ENCODE results near the gene BAK1. TPM values are rescaled to one million over a fixed set of nuclear protein-coding genes. Genes with fewer than 3 reads are reported as not detected.

The BAK1 gene
- total and polyA plus RNA-seq, 2 of the 13 experiments (the other 11 are each of a cell fraction or from before 2014, with no cell fraction given) = 15.0 to 23.8 TPM

DNA sequence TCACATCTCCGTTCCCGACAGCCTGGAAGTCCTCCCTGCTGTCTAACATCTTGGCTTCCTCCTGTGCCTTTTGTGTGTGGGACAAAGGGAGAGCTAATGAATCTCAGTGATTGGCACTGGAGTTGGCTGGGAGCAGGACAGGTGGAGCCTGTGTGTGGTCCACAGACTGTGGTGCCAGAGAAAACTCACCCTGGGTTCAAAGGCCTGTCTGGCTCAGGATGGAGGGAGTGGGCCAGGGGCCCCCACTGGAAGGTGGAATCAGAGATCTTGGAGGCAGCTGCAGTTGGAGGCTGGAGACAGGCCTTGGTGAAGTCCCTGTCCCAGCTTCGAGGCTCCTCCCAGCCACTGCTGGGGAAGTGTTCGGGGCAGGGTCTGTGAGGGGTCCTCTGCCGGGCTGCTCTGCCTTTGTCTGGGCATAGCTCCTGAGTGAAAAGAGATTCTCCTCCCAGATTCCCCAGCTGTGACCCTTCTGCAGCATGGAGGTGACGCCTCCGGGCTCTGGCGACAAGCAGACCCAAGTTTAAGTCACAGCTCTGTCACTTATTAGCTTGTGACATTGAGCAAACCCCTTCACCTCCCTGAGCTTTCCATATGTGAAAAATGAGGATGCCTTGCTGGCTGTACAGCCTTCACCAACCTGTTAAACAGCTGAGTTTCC, 27.2 kb upstream of the BAK1 start (continued):
- TF ChIP-seq AHDC1 (CRISPR knock-in tag; IDR thresholded peaks at IDR 0.05; ENCODE audit: borderline replicate concordance) = no peak

DNA sequence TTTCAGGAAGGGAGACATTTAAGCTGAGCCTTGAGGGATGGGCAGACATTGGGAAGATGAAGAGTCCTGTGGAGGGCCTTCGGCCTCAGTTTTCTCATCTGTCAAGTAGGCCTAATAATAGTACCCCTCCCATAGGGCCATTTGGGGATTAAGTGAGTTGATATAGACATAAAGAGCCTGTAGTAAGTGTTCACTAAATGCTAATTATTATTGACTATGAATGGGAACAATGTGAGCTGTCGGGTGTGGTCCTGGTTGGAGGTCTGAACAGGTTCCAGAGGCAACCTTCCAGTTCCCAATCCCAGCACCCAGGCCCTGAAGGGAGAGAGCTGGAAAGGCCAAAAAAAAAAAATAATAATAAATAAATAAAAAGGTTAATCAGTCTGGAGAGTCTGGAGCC, 26.6 kb upstream of the BAK1 start:
- ChIA-PET POLR2A (interaction anchor here (1.7 to 3.1 kb wide), 3 partner anchors 13 to 27 kb away, joined by 6 to 25 read pairs (median 6); partner anchors contain the start of gene BAK1), CTCF (ENCODE audit: low intra/inter-chr PET ratio, low total read pairs) (interaction anchor here (1.7 to 2.0 kb wide), 2 partner anchors 17 to 26 kb away, joined by 7 to 24 read pairs; no protein-coding TSS in a partner anchor)
- Histone ChIP-seq H3K4me2 (ENCODE audit: low read depth, low read length) (no peak overlapping the region), H3K9me3 (ENCODE audit: low read length) (no peaks in the 10 kb centered on the region), H3K9ac (ENCODE audit: insufficient read depth, low read depth, low read length) (no peak overlapping the region), H4K20me1 (ENCODE audit: insufficient read depth, low read length) (no peaks in the 10 kb centered on the region), H3K79me2 (ENCODE audit: insufficient read depth, low read length) (no peaks in the 10 kb centered on the region), H2AFZ (ENCODE audit: low read length) (no peak overlapping the region), H3K4me1 (ENCODE audit: insufficient read depth, low read length) (peaks cover 57% of the 10 kb centered on the region), H3K36me3 (replicated peaks in 1 of 2; ENCODE audit: control insufficient read depth in 1 of 2, insufficient read depth in 2 of 2, low read length in 2 of 2) (no peaks in the 10 kb centered on the region), H3K4me3 (replicated peaks in 1 of 3; ENCODE audit: insufficient read depth in 1 of 3, low read depth in 2 of 3, low read length in 3 of 3) (no peak overlapping the region), H3K27ac (ENCODE audit: extremely low read length, insufficient read depth, low read length) (no peak overlapping the region), H3K27me3 (ENCODE audit: control insufficient read depth in 1 of 2, insufficient read depth in 2 of 2, low read length in 2 of 2) (no peaks in the 10 kb centered on the region; a peak in 1 of 5 replicates)
- ATAC-seq = no peak
- WGBS (ENCODE audit: low lambda C conversion rate) = 92% methylated on average over 2 of the region's 2 CpGs
- intact Hi-C loops (cut with micrococcal nuclease; ENCODE audit: unreplicated experiment) (no loop called here), in situ Hi-C loops (cut with HindIII; ENCODE audit: extremely low pct_ligation_motif_present, low pct_unique_long_range_greater_than_20kb) (no loop called here)
- no peak for FAIRE-seq
- DNase-seq (ENCODE audit: low spot score) = no peak
- TF ChIP-seq BRF2 (CRISPR knock-in tag; IDR thresholded peaks at IDR 0.05) = no peak
- TF ChIP-seq ZNF629 (CRISPR knock-in tag; conservative IDR thresholded peaks at IDR 0.05) = peak; percentile 36
- no TSS peak for BruUV-seq (replicated peaks)

Measured in HepG2 (cell line).